Hepatocyte (in vitro differentiated cells): Measurements from ENCODE around the gene BACH2.

ENCODE experiments used
- EZH2 ChIP-seq: fragments of 200-600 bp; sonication (generic); IDR thresholded peaks from 2 replicates; pipeline ENCODE4 v1.6.1; 2016; ENCODE audit warnings: antibody characterized with exemption, mild to moderate bottlenecking, borderline replicate concordance
- TF ChIP-seq, protein P1 (sequence below): fragments of 200-600 bp; sonication (generic); IDR thresholded peaks from 2 replicates; pipeline ENCODE4 v1.5.1; 2016; ENCODE audit warnings: antibody characterized with exemption, mild to moderate bottlenecking; ENCODE audit not compliant: poor library complexity

DNA sequence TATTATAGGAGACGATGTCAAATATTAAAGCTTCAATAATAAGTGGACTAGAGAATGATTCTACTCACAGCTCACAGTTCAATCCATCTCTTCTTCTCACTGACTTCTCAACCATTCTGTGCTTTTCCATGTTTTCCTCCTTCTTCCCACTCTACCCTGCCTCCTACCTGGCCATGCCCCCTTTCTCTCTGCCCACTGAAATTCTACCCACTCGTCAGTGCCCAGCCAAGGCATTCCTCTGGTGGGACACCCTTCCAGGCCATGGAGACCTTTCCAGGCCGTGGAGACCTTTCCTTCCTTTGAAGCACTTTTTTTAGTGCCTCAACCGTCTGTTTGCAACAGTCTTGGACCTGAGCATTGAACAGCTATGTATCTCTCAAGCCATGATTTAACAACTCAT is 18.5 kb downstream of the BACH2 start:
- TF ChIP-seq, protein P1, sequence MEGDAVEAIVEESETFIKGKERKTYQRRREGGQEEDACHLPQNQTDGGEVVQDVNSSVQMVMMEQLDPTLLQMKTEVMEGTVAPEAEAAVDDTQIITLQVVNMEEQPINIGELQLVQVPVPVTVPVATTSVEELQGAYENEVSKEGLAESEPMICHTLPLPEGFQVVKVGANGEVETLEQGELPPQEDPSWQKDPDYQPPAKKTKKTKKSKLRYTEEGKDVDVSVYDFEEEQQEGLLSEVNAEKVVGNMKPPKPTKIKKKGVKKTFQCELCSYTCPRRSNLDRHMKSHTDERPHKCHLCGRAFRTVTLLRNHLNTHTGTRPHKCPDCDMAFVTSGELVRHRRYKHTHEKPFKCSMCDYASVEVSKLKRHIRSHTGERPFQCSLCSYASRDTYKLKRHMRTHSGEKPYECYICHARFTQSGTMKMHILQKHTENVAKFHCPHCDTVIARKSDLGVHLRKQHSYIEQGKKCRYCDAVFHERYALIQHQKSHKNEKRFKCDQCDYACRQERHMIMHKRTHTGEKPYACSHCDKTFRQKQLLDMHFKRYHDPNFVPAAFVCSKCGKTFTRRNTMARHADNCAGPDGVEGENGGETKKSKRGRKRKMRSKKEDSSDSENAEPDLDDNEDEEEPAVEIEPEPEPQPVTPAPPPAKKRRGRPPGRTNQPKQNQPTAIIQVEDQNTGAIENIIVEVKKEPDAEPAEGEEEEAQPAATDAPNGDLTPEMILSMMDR, result no peak
- no peak for TF ChIP-seq EZH2
